Stimulated activated CD8-positive, alpha-beta memory T cell treated with anti-CD3 and anti-CD28 coated beads, Interleukin-15, amount 100 ng/mL, for 48 hours (primary cell): ENCODE data around the gene CLCN1.

ENCODE experiments used
- DNase-seq, 2 donors: peaks; one replicate each; pipeline ENCODE4 v3.0.0-alpha.2; 2020; ENCODE audit warnings: low read depth in 2 of 2

Gene CLCN1

DNA sequence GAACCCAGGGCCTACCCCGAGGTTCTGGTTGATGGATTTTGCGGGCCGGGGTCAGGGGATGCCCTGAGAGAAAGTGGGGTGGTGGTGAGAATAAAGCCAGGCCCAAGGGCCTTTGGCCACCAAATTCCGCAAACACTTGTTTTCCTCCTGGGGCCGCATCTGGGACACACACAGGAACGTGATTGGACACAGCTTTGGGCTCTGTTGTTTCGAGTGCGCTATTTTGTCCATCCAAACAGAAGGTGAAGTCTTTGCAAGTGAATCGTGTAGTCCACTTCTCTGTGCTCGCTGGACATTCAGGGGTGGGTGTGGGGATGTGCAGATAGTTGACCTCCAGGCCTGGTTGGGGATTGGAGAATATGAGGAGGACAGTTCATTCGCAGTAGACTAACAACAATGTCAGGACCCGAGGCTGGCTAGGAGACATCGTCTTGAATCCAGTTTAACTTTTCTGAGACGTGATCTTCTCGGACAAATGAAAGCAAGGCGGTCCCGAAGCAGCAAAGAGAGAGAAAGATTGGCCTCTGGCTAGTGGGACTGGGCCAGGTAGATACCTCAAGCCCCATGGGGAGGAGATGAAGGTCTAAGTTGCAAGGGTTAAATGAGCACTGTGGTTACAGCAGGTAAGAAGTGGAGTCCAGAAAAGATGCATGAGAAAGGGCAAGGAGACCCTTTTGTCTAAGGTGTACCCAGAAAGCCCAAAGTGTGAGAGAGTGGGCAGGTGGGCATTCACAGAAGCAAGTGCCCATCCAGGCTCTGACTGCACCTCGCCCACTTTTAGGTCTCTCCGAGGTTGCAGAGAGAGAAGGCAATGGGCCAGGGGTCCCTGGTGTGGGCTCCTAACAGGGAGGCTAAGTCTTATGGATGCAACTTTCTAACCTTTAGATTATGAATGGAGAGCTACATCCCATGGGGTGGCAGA lies 47.4 kb downstream of the CLCN1 start:
- DNase-seq = no peak

DNA sequence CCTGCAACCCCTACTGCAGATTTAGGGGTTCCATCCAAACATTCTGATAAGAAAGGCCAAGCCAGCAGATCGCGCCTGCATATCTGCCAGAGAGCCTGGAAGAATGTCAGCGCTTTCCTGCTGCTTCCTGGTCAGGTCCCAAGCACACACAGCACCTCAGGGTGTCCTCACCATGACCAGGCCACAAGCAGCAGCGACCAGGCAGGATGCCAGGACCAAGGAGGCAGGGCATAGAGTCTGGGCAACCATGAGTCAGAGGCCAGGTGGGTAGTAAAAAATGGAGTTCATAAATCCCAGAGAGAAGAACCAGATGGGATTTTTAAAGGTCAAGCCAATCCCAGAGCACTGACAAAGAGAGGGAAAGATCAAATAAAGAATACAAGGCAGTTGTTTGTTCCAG lies 52.1 kb downstream of the CLCN1 start:
- no peak for DNase-seq

DNA sequence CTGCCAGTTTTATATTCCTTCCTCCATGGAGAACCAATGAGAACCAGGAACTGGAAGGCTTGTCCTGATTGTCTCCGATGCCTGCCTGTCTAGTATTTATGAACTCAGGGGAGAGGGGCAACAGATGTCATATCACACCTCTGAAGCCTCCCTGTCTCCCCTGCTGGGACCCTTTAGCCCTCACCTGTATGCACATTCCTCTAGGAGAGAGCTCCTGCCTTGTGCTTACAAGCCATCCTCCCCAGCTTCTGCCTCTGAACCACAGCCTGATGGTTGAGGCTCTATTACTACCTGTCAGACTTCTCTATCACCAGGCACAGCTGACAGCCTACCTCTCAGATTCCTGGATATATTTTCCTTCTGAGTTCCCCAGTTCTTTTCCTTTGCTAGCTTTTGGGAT lies 52.5 kb downstream of the CLCN1 start:
- DNase-seq = no peak

DNA sequence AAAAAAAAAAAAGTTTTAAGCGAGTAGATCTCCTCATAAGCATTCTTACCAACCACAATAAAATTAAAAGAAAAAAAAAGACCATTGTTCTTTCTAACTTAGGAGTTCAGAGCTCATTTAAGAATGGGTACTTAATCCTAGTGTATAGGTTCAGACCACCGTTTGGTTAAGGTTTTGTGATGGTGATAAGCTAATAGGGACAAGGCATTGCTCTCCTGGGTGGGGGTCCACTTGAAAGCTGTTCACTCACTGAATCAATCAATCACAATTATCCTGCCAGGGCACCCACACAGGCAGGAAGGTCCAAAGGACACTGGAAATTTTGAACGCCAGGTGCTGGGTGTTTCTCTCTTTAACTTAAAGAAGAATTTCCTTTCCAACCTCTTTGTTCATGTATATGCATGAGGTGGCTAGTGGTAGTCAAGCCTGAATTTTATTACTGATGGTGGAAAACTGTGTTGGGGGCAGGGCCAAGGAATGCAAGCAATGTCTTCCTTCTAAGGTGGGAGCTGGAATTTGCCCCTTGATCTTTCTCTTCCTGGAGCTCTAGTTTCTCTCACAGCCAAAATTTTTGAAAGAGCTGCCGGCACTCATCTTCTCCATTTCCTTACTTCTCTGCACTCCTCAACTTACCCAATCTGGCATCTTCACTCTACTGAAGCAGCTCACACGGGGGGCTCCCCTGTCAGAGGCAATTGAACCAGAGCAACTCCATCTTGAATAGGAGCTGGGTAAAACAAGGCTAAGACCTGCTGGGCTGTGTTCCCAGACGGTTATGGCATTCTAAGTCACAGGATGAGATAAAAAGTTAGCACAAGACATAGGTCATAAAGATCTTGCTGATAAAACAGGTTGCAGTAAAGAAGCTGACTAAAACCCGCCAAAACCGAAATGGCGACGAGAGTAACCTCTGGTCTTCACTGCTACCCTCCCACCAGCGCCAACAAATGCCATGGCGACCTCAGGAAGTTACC lies 54.1 kb downstream of the CLCN1 start:
- no peak for DNase-seq

DNA sequence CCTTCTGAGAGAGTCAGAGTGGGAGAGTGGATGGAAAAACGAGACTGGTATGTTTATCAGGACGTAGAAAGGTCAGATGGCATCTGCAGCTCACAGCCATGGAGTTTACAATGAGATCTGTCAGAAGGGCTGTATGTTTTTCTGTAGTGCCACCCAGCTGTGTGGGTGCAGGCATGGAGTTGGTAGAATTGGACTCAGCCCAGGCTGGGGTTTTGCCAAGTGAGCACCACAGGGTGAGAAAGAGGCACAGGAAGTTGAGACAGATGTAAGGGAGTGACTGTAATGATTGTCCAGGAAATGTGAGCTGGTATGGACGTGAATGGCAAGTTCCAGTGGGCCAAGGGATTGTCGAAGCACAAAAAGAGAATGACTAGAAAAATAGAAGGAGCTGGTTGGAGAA lies 56.2 kb downstream of the CLCN1 start:
- DNase-seq = peak in 1 of 2 donors; percentile 44

DNA sequence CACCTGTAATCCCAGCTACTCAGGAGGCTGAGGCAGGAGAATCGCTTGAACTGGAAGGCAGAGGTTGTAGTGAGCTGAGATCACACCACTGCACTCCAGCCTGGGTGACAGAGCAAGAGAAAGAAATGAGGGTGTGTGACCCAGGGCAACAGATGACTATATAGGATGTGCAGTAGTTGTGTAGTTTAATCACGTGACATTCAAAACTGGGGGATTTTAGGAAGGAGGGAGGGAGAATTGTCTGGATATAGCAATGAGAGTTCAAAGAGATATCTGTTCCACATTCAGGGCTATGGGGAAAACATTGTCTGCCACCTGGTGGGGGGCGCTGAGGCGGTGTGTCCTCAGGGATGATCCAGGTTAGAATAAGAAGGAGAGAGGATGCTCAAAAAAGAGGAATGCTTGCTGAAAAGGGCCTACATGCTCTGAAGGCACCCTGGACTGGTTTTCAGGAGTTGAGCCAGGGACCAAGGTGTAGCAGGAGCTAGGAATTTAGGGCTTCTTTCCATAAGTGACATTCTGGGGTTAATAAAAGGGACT lies 57.4 kb downstream of the CLCN1 start:
- DNase-seq = no peak

DNA sequence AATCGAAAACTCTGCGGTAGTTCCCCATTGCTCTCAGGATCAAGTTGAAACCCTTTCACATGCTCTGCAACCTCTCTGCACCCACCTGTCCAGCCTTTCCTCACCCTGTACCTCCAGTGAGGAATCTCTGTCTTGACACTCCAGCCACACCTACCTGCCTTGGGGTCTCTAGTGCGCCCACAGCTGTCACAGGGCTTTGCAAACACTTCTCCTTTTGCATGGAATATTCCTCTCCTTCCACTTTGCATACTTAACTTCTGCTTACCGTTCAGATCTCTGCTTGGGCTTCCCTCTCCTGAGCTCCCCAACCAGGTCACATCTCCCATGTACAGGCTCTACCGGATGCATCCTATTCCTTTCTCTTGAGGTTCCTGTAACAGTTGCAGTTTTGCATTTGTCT lies 58.6 kb downstream of the CLCN1 start:
- no peak for DNase-seq

DNA sequence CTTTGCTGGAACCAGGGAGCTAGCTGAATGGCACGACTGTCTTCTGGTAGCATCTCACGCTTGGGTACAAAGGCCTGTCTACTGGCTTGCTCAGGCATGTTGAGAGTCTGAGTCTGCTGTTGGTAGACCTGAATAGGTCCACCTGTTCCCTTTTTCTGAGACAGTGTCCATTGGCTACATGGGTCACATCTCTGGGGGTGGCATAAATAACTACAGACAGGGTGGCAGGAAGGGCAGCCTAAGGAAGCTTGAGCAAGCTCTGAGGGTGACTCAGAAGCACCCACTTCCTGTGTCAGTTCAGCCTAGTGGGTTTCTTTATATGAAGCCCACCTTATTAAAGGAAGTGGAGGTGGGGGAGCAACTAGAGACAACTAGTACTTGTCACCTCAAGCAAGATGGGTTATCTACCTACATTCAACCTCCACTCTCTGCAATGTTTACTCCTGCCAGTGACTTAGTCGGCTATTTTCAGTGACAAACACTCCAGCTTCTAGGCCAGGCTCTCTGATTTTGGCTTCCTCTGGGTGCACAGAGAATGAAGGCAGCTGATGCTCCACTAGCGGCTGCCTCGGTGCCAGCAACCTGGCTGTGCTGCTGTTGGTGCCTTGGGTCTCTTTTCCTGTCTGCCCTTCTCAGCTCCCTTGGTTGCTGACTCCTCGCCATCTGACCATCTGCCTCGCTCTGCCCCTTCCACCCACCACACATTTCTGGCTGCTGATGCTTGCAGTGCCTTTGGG lies 59.6 kb downstream of the CLCN1 start:
- DNase-seq = no peak

DNA sequence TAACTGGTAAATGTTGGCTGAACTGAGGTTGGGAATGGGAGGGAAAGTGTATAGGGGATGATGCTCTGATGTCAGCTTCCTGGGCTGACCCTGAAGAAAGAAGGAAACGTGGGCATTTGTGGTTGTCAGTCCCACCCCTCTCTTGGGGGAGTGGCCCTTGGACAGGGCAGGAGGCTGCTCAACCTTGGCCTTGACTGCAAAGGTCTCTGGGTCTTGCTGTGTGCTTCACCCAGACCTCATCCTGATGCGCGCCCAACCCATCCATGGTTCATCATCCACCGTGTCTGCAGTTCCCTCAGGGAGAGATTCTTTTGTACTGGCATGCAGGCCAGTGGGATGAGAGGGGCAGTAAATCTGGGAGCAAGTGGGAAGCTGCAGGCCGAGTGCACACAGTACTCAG lies 60.5 kb downstream of the CLCN1 start:
- DNase-seq = no peak

DNA sequence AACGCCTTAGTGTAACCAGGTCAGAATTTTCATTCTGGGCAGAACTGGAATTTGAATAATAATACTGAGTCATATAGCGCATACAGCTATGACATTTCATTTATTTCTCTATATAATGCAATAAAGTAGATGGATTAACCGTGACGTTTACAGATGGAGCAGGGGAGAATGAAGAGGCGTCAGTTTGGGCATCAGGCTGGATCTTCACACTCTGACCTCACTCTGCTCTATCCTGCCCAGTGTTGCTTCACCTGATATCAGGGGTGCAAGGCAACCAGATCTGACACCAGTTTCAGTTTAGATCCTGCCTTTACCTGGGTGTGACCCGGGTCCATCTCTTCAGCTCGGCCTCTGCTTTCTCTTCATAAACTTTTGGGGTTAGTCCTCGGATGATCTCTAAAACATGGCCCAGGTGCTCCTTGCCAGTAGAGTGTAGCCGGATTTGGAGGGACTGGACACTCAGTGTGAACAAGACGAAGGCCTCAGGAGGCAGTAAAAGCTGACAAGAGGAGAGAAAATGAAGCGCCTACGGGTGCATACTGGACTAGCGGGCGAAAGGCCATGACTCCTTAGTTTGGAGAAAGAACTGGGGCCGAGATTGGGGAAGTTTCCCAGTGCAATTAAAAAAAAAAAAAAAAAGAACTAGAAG lies 63.8 kb downstream of the CLCN1 start:
- DNase-seq = no peak

DNA sequence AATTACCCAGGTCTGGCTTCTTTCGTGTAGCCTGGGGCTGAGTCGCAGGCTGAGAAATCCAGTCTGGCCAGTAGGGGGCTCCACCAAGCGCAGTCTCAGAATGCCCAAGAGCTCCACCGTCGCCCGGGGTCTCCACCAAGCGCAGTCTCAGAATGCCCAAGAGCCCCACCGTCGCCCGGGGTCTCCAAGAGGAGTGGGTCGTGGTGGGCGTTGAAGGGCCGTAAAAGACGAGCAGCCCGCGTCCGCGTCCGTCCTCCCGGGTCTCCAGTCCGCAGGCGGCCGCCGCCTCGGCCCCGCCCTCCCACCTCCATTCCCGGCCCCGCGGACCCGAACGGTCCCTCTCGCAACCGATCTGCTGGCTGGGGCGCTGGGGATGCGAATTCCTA lies 64.3 kb downstream of the CLCN1 start:
- peak; percentile 71 to 74 for DNase-seq

DNA sequence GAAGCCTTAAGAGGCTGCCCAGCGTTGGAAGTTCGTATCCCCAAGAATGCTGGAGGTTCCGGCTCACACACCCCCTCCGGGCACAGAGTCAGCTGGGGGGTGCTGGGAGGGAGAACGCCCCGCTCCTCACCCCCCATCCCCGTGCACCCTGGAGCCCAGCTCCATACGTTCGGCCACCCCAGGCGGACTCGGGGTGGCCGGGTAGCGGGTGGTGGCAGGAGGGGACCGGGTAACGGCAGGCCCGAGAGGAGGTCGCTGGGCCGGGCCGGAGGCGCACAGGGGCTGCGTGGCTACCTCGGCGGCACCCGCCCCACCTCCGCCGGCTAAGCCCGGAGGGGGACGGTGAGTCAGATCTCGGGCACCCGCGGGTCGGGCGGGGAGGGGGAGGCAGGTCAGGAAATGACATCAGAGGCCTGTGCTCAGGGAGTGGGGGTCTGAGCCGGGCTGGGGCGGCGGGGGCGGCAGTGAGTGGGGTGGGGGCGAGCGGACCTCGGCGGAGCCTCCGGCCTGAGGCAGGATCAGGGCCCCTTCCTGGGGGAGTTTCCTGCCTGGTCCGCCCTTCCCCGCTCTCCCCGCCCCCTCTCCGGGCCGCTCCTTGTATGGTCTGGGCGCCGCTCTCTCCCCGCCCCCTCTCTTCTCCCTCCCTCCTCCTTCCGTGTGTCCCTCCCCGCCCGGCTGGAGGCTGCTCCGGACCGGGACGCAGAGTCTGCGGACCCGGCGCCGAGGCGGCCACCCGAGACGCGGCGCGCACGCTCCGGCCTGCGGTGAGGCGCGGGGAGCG lies 64.9 kb downstream of the CLCN1 start, which contains the start of gene ZYX:
Gene ZYX, plus strand, starts transcription at position 700 of the 781 bp plus-strand sequence. CDS start 227 bp downstream, outside the sequence.
- peak; percentile 84 for DNase-seq

DNA sequence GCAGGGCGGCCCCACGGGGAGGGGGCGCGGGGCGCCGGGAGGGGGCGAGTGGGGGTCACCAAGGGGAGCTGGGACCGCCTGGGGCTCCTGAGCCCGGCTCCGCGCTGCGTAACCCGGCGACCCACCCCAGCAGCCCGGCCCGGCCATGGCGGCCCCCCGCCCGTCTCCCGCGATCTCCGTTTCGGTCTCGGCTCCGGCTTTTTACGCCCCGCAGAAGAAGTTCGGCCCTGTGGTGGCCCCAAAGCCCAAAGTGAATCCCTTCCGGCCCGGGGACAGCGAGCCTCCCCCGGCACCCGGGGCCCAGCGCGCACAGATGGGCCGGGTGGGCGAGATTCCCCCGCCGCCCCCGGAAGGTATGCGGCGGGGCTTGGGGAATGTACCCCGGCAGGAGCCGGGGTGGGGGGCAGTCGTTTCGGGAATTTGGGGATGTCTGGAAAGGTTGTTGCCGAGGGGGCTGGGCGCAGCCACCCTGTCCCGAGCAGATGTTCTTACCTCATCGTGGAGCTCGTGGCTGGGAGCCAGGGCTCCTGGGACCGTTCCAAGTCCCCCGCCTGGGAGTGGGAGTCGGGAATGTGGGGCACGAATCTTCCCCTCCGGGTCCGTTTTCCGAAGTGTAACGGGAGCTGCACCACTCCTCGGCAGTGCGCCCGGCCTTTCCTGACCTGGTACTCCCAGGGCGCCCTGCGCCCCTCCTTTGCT lies 65.7 kb downstream of the CLCN1 start:
- DNase-seq = no peak

DNA sequence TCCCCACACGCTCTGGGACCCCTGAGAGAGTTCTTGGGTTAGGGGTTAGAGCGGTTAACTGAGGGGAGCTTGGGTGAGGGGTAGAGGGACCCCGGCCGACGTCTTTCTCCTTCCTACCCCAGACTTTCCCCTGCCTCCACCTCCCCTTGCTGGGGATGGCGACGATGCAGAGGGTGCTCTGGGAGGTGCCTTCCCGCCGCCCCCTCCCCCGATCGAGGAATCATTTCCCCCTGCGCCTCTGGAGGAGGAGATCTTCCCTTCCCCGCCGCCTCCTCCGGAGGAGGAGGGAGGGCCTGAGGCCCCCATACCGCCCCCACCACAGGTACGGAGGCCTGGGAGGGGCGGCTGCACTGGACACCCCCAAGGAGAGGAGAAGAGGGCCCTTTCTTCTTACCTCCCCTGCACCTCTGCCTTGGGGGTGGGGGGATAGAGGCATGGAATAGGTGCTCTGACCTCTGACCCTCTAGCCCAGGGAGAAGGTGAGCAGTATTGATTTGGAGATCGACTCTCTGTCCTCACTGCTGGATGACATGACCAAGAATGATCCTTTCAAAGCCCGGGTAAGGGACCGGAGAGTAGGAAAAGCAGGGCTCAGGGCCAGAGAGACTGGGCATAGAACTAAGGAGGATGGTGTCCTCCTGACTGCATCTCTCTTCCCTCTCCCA lies 66.3 kb downstream of the CLCN1 start:
- no peak for DNase-seq

DNA sequence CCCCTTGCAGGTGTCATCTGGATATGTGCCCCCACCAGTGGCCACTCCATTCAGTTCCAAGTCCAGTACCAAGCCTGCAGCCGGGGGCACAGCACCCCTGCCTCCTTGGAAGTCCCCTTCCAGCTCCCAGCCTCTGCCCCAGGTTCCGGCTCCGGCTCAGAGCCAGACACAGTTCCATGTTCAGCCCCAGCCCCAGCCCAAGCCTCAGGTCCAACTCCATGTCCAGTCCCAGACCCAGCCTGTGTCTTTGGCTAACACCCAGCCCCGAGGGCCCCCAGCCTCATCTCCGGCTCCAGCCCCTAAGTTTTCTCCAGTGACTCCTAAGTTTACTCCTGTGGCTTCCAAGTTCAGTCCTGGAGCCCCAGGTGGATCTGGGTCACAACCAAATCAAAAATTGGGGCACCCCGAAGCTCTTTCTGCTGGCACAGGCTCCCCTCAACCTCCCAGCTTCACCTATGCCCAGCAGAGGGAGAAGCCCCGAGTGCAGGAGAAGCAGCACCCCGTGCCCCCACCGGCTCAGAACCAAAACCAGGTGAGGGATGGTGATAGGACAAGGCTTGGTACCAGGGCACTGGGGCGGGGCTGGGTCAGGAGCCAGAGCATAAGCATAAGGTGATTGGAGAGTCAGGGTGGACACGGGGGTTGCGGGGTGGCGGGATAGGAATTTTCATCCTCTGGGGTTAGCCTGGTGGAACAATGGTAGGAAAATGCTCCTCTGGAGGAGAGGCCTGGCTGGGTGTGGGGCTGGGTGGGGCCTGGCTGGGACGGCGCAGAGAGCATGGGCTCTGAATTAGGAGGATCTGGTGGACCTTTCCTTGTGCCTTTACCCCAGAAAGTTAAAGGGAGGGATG lies 67.1 kb downstream of the CLCN1 start:
- no peak for DNase-seq

DNA sequence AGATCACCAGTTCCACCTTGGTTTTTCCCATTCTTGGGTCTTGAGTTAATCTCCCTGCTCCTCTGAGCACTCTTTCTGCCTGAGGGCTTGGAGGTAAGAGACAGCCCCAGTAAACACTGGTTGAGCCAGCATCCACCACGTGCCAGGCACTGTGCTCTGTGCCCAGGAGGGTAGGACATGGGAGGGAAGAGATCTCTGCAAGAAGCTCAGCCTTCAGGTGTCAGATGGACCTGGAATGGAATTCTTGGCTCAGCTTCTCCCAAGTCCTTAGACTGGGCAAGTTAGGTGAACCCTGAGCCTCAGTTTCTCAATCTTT lies 67.7 kb downstream of the CLCN1 start:
- DNase-seq = no peak

DNA sequence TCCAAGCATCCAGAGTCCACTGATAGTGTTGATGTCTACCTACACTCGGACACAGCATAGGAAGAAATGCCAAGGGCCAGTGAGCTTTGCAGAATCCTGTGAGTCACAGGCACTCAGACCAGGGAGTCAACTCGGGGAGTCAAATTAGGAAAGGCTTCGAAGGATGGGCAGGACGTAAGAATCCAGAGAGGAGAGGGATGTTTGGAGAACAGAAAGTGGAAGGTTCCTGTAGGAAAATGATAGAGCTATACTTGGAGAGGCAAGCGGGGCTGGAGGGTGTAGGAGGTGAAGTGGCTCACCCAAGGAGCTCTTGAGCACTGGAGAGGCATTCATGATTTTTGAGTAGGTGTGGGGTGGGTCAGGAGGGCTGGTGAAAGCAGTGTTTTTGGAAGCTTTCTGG lies 68.2 kb downstream of the CLCN1 start:
- DNase-seq = no peak
